Measurements from ENCODE around the gene IL1F10.

The IL1F10 gene

DNA sequence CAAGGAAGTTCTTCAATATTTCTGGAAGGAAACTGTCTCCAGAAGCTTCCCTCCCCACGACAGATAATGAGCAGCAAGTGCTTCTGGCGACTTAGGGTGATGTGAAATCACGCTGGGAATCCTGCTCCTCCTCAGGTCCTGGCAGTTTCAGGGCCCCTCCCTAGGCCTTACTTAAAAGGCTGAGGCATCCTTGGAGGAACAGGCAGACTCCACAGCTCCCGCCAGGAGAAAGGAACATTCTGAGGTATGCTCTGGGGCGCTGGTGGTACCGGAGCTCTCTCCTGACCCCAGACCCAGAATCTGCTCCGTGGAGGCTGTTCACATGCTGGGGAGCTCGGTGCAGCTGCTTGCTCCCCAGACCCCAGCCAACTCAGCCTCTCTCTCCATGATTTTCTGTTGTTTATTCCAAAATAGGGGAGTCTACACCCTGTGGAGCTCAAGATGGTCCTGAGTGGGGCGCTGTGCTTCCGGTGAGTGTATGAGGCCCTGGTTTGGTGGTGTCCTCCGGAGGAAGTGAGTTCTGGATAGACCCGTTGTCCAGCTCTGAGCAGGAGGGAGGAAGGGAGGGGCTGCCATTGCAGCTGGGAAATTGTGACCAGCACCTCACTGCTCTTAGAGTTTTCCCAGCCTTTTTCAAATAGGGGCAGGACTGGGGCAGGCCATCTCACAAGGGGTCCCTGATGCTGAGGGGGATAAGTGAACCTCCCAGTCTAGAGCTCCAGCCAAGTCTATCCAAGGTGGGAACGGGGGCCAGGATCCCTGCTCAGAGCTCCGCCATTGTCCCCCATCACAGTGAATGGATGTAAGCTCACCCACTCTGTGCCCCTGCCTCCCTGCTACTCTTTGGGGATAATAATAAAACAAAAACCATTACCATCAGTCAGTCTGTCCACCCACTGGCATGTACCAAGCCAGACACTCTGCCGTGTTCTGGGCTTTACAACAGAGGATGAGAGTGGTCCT lies 8.5 kb upstream of the IL1F10 start, which contains the start of gene IL36RN:
Gene IL36RN, plus strand, starts transcription at position 201 of the 963 bp plus-strand sequence. Its CDS starts 241 bp downstream, at position 442.
- no peak for DNase-seq (ENCODE audit: low read depth in 2 of 2, low spot score in 1 of 2)

GRCh38 chr2:113060396-113060795 lies 7.4 kb upstream of the IL1F10 start:
- no peak for DNase-seq (ENCODE audit: low read depth in 2 of 2, low spot score in 1 of 2)

DNA sequence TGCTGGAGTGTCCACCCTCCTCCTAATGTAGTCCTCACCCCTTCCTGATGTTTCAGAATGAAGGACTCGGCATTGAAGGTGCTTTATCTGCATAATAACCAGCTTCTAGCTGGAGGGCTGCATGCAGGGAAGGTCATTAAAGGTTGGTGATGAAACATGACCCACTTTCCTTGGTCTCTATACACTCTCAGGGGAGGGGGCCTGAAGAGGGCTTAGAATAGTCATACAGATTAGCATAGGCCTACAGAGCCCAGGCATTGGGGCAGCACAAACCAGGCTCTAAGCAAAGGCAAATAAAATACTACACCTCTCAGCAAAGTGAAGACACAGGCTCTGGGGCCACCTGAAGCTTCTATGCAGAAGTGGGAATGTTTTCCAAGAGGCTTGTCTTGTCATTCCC lies 7.0 kb upstream of the IL1F10 start:
- no peak for DNase-seq (ENCODE audit: low read depth in 2 of 2, low spot score in 1 of 2)

DNA sequence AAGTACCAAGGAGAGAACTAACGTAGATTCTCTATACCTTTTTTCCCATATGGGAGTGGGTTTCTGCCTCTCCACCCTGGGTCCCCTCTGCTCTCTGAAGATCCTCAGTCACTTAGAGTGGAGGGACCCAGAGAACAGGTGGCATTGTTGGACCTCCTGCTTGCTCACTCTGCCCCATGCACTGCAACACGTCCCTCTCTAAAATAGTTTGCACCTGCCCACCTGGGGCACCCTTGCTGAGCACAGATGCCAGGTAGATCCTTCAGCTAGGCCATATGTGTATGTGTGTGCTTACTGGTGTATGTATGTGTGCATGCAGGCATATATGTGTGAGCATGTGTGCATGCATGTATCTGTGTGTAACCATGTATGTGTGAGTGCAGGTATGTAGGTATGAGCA lies 6.5 kb upstream of the IL1F10 start:
- DNase-seq (ENCODE audit: low read depth in 2 of 2, low spot score in 1 of 2) = no peak

DNA sequence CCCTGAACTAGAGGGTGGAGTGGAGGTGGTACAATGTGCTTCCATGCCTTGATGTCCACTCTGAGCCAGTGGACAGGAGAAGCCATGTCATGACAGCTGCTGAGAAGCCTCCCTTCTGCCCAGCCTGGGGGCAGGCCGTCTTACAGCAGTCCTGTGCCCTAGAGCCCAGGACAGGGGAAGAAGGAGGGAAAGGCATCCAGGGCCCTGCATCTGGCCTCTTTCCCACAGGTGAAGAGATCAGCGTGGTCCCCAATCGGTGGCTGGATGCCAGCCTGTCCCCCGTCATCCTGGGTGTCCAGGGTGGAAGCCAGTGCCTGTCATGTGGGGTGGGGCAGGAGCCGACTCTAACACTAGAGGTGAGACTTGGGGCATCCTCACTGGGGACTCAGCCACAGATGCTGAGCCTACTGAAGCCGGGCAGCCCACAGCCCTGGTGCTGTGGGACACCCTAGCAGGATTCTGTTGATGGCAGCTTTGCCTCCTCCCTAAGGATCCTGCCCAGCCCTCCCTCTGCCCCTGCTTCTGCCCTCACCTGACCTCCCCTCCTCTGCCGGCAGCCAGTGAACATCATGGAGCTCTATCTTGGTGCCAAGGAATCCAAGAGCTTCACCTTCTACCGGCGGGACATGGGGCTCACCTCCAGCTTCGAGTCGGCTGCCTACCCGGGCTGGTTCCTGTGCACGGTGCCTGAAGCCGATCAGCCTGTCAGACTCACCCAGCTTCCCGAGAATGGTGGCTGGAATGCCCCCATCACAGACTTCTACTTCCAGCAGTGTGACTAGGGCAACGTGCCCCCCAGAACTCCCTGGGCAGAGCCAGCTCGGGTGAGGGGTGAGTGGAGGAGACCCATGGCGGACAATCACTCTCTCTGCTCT lies 5.6 kb upstream of the IL1F10 start:
- DNase-seq (ENCODE audit: low read depth in 2 of 2, low spot score in 1 of 2) = no peak

DNA sequence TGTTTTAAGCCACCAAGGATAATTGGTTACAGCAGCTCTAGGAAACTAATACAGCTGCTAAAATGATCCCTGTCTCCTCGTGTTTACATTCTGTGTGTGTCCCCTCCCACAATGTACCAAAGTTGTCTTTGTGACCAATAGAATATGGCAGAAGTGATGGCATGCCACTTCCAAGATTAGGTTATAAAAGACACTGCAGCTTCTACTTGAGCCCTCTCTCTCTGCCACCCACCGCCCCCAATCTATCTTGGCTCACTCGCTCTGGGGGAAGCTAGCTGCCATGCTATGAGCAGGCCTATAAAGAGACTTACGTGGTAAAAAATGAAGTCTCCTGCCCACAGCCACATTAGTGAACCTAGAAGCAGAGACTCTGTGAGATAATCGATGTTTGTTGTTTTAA lies 3.5 kb upstream of the IL1F10 start:
- no peak for DNase-seq (ENCODE audit: low read depth in 2 of 2, low spot score in 1 of 2)

- DNase-seq (ENCODE audit: low read depth in 2 of 2, low spot score in 1 of 2) = no peak
These were observed 2.9 kb upstream of the IL1F10 start for GRCh38 chr2:113064898-113065297.

DNA sequence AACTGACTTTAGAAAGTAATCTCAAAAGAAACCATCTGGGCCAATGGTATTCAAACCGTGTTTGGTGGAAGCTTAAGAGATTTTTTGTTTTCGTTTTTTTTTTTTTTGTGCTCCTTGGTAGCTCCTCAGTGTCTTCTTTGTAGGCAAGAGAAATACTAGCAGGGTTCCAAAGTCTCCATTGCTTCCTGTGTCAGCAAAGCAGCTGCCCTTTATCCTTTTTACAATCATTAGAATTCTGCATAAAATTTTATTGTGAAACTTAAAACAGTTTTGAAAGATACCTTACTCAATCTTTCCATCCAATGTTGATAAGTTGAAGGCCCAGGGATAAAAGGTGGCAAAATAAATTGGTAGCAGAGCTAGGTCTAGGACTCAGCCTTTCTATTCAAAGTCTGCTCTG lies 479 bp downstream of the IL1F10 start:
- no peak for DNase-seq (ENCODE audit: low read depth in 2 of 2, low spot score in 1 of 2)

DNA sequence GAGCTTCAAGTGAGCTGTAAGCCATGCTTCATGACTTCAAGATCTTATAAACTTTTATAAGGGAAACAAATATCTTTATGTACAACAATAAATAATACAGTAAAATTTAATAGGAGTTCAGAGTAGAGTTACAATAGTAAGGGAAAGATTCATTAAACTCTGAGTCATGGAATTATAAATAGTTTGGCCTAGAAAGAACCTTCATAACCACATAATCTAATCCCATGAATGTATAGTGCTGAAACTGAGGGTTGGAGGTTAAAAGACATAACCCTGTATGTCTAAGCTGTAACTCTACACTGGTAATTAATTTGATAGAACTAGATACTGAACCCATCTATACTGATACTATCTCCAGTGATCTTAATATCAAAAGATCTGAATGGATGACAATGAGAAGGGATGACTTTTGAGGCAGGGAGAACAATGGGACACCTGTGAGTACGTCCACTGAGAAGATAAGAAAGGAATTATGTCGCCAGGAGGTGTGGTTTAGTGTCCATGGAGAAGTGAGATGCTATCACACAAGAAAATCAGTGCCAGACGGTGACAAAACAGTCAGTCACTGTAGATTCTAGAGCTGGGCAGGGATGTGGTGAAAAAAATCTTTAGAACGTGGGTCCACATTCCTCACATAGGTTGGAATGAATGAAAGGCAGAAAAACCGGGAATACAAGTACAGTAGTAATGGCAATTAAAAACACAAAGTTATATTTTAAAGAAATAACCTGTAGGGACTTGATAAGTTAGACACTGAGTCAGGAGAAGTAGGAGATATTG lies 1.1 kb downstream of the IL1F10 start:
- no peak for DNase-seq (ENCODE audit: low read depth in 2 of 2, low spot score in 1 of 2)

- no peak for DNase-seq (ENCODE audit: low read depth in 2 of 2, low spot score in 1 of 2)
These were observed 2.2 kb downstream of the IL1F10 start for GRCh38 chr2:113069676-113070605.

DNA sequence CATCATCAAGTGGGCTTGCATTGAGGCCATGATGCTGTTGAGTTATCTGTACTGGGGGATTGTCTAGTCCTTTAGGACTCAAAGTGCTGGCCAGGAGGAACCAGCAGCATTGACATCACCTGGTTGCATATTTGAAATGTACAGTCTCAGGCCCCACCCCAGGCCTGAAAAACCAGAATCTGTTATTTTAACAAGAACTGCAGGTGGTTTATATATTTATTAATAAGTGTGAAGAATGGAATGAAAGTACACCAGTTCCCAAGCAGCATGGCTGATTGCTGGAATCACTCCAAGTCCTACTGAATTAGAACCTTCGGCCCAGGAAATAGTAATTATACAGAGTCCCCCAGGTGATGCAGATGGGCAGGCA lies 2.8 kb downstream of the IL1F10 start:
- no peak for DNase-seq (ENCODE audit: low read depth in 2 of 2, low spot score in 1 of 2)

DNA sequence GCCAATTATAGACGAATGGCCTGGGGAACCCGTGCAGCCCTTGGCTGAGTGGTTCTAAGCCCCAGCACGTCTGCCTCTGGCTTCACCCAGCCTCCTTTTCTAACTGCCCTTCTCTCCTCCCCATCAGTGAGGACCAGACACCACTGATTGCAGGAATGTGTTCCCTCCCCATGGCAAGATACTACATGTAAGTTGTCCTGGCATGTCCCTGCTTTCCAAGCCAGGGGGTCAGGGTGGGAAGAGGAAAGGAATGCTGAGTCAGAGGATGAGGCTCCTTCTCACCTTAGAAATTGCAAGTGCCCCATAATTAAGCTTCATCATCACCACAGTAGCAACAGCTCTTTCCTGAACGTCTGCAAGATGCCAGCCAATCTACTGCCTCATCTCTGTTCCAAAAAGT lies 4.8 kb downstream of the IL1F10 start:
- no peak for DNase-seq (ENCODE audit: low read depth in 2 of 2, low spot score in 1 of 2)

DNA sequence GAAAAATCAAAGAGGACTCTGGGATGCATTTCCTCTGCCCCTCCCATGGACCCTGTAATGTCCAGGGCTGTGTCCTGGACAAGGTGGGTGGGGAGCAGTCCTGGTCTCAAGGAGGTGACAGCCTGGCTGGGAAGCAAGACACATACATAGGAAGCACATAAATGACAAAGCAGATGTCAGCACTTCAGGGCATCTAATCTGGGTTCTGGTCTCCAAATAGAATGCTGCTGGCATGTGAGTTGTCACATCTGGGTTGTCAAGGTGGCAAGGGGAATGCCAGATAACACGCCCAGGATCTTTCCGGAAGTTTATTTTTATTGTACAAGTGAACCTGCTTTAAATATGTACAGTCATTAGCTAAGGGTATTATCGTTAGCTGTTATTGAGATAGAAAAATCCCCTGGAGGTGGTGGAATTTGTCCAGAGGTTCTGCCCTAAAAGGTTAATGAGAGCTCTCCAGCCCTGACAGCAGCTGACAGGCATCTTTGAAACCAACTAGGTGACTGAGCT lies 5.6 kb downstream of the IL1F10 start:
- no peak for DNase-seq (ENCODE audit: low read depth in 2 of 2, low spot score in 1 of 2)

DNA sequence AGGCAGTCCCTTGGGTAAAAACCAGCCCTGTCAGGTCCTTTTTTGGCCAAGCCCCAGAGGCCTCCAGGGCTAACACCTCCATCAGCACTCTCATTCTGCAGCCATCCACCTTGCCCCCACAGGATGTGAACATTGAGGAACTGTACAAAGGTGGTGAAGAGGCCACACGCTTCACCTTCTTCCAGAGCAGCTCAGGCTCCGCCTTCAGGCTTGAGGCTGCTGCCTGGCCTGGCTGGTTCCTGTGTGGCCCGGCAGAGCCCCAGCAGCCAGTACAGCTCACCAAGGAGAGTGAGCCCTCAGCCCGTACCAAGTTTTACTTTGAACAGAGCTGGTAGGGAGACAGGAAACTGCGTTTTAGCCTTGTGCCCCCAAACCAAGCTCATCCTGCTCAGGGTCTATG lies 7.3 kb downstream of the IL1F10 start:
- no peak for DNase-seq (ENCODE audit: low read depth in 2 of 2, low spot score in 1 of 2)

DNA sequence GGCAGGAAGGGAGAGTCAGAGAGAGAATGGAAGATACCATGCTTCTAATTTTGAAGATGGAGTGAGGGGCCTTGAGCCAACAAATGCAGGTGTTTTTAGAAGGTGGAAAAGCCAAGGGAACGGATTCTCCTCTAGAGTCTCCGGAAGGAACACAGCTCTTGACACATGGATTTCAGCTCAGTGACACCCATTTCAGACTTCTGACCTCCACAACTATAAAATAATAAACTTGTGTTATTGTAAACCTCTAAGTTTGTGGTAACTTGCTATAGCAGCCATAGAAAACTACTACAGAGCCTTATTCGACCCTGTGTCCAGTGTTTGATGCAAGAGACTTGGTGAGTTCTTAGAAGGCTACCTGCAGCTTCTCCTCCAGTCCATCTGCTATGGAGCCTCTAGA lies 7.8 kb downstream of the IL1F10 start:
- DNase-seq (ENCODE audit: low read depth in 2 of 2, low spot score in 1 of 2) = no peak

- DNase-seq (ENCODE audit: low read depth in 2 of 2, low spot score in 1 of 2) = no peak
These were observed 9.3 kb downstream of the IL1F10 start for GRCh38 chr2:113076954-113077669.

GRCh38 chr2:113077921-113078320 lies 10.2 kb downstream of the IL1F10 start:
- no peak for DNase-seq (ENCODE audit: low read depth in 2 of 2, low spot score in 1 of 2)

DNA sequence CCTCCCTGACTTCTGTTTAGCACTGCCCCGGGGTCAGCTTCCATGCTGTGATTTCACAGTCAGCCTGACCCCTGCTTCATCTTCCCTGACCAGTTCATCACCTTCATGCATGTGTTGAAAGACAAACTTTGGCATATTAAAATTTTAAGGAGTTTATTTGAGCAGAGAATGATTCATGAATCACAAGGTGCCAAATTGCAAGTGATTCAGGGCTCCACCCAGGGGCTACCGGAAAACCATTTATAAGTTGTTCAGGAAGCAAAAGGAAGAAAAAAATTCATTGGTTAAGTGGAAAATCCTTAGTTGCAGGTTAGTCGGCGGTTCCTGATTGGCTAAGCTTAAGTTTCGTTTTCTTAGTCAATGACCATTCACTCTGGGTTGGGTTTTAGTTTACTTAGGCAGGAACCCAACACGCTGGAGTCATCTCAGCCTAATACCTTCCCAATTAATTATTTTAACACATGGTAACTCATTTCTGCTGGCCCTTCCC lies 10.6 kb downstream of the IL1F10 start:
- DNase-seq (ENCODE audit: low read depth in 2 of 2, low spot score in 1 of 2) = no peak

- no peak for DNase-seq (ENCODE audit: low read depth in 2 of 2, low spot score in 1 of 2)
These were observed 11.4 kb downstream of the IL1F10 start for GRCh38 chr2:113079131-113079530.
